D721Med (cell line): ENCODE results near the gene LYAR.

Experiments used
- DNase-seq: peaks from one replicate; pipeline ENCODE4 v3.0.0; 2011; ENCODE audit warnings: low spot score; ENCODE audit not compliant: insufficient read length
- FAIRE-seq: peaks from 2 replicates; lab custom pipeline; 2011; peaks lifted over from hg19 to GRCh38; lab: Jason Lieb, UNC
- CTCF ChIP-seq: IDR thresholded peaks from 2 replicates; pipeline ENCODE4 v1.5.1; 2012; ENCODE audit warnings: mild to moderate bottlenecking, control low read depth; ENCODE audit not compliant: insufficient read depth; ENCODE audit errors: missing control alignments

LYAR gene

GRCh38 chr4:4315461-4316149 lies 25.7 kb upstream of the LYAR start:
- no peak for TF ChIP-seq CTCF
- no peak for FAIRE-seq
- DNase-seq, result no peak

- TF ChIP-seq CTCF, result no peak
- DNase-seq (no peak), FAIRE-seq (no peak)
These were observed 21.2 kb upstream of the LYAR start for GRCh38 chr4:4311193-4311592.

DNA sequence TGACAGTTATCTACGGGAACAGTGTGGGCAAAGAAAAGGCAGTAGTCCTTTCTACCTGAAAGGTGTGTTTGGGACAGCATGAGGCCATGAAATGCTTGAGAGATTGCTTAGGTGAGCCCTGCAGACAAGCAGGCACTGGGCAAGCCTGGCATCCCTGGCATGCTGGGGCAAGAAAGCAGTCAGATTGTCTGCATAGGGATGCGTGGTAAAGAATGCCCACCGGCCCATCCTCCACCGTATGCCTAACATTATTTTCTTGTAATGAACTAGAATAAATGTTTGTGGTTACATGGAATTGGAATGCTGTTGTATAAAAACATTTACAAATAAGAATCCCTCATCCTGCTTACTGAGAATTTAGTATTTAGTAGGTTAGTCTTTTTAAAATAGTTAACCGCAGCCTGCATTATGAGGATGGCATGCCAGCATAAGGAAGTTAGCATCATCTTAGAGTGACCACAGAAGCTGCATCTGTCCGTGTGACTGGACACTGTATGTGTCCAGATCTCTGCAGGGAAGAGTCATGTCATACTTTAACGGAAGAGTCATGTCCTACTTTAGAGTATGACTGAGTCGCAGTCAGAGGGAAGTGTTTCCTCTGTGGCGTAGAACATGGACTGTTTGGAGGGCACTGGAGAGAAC lies 19.0 kb upstream of the LYAR start:
- no peak for TF ChIP-seq CTCF
- no peak for DNase-seq
- FAIRE-seq, result no peak

DNA sequence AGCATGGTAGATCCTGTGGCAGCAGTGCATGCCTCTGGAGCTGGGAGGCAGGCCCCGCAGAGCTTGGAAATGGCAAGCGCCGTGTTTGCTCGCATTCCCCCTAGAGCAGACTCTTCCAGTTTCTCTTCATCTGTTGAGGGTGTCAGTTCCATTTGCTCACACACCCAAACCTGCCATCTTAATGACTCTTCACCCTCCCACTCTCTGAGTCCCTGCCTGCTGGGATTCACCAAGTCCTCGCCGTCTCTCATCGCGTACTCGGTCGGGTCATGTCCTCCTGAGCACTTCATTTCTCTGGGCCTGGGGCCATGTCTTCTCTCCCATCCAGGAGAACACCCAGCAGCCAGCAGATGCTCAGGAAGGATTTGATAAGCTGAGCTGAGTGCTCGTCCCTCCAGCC lies 17.0 kb upstream of the LYAR start:
- DNase-seq (no peak), FAIRE-seq (no peak)
- TF ChIP-seq CTCF, result no peak

DNA sequence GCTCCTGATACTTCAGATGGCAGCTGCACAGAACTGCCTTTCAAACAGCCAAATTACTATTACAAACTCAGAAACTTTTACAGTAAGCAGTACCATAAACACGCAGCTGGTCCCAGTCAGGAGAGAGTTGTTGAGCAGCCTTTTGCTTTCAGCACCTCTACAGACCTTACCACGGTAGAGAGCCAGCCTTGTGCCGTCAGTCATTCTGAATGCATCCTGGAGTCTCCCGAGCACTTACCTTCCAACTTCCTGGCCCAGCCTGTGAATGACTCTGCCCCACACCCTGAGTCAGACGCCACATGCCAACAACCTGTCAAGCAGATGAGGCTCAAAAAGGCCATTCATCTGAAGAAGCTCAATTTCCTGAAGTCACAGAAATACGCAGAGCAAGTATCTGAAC lies 12.5 kb upstream of the LYAR start:
- TF ChIP-seq CTCF, result no peak
- FAIRE-seq, result no peak
- no peak for DNase-seq

- TF ChIP-seq CTCF, result no peak
- DNase-seq (no peak), FAIRE-seq (no peak)
These were observed 12.0 kb upstream of the LYAR start for GRCh38 chr4:4302001-4302400.

DNA sequence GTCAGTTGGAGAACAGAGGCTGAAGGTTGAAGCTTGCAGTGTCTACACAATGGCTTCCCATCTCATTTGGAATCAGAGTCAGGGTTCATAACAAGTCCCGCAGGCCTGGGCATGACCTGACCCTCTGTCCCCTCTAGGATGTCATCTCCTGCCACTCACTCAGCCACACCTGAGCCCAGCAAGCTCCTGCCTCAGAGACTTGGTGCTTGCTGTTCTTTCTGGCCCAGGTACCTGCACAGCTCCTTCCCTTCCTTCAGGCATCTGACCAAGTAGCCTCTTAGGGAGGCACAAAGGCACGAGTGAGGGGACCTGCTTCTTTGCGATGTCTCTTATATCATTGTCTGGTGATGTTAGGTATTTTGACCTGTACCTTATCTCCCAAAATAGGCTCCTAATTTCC lies 9.1 kb upstream of the LYAR start:
- TF ChIP-seq CTCF, result no peak
- no peak for FAIRE-seq
- DNase-seq, result no peak
